ENCODE data around the gene S1PR2. TPM values are rescaled to one million over a fixed set of nuclear protein-coding genes. Genes with fewer than 3 reads are reported as not detected.
"Not testable (repeated sequence)": the region's sequence is repeated elsewhere in the genome, so short reads cannot be mapped to it uniquely, and the experiment has no call there.

The S1PR2 gene
- total RNA-seq, 1 experiment from 2014 or later = 7.0 TPM

GRCh38 chr19:10243606-10244005 lies 12.5 kb upstream of the S1PR2 start:
- no peak for DNase-seq (ENCODE audit: low read depth in 1 of 2, low spot score in 2 of 2)
- Histone ChIP-seq H3K4me1 (replicated peaks) (peaks cover 12% of the 10 kb centered on the region), H3K36me3 (no peaks in the 10 kb centered on the region), H3K27ac (no peak overlapping the region), H3K4me3 (no peak overlapping the region), H3K9me3 (replicated peaks) (no peaks in the 10 kb centered on the region), H3K27me3 (replicated peaks) (no peaks in the 10 kb centered on the region)

GRCh38 chr19:10241826-10242449 lies 10.8 kb upstream of the S1PR2 start:
- not testable (repeated sequence) for DNase-seq (ENCODE audit: low read depth in 1 of 2, low spot score in 2 of 2); H3K36me3 ChIP-seq; H3K27me3 ChIP-seq (replicated peaks); H3K9me3 ChIP-seq (replicated peaks); H3K27ac ChIP-seq; H3K4me3 ChIP-seq
- H3K4me1 ChIP-seq (replicated peaks) = peaks cover 12% of the 10 kb centered on the region

- no peak overlapping the region for H3K27ac ChIP-seq
Observed at GRCh38 chr19:10238172-10238783, 7.1 kb upstream of the S1PR2 start.

DNA sequence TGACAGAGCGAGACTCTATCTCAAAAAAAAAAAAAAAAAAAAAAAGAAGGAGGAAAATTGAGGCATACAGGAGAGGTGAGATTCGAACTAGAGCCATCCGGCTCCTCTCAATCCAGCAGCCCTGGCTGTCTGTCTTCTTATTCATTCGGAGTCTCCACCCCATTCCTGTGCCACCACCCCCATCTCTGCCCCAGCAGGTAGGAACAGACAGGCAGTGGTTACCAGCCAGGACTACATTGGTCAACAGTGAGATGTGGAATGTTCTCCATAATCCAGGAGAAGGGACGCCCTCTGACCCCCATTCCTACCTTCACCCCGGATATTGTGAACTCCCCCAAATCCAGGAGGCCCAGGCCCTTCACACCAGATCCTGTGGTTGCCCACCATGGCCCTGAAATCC lies 6.6 kb upstream of the S1PR2 start:
- Histone ChIP-seq H3K4me1 (replicated peaks) (peaks cover 2% of the 10 kb centered on the region), H3K9me3 (replicated peaks) (no peaks in the 10 kb centered on the region), H3K27ac (no peak overlapping the region), H3K4me3 (no peak overlapping the region), H3K27me3 (replicated peaks) (no peaks in the 10 kb centered on the region), H3K36me3 (no peaks in the 10 kb centered on the region)
- DNase-seq (ENCODE audit: low read depth in 1 of 2, low spot score in 2 of 2) = no peak

More at GRCh38 chr19:10238172-10238783, 7.1 kb upstream of the S1PR2 start:
- no peaks in the 10 kb centered on the region for H3K9me3 ChIP-seq (replicated peaks)
- H3K36me3 ChIP-seq = no peaks in the 10 kb centered on the region
- no peak for DNase-seq (ENCODE audit: low read depth in 1 of 2, low spot score in 2 of 2)
- no peaks in the 10 kb centered on the region for H3K27me3 ChIP-seq (replicated peaks)
- no peak overlapping the region for H3K4me3 ChIP-seq
- H3K4me1 ChIP-seq (replicated peaks) = peaks cover 4% of the 10 kb centered on the region

DNA sequence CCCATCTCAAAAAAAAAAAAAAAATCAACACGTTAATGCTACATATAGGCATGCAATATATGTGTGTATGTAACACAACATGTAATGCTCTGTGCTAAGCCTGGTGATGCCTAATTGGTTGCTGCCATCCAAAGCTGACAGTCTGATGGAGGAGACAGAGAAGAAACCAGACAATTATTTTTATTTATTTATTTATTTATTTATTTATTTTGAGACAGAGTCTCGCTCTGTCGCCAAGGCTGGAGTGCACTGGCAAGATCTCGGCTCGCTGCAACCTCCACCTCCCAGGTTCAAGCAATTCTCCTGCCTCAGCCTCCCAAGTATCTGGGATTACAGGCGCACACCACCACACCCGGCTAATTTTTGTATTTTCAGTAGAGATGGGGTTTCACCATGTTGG lies 4.3 kb upstream of the S1PR2 start:
- not testable (repeated sequence) for H3K9me3 ChIP-seq (replicated peaks); H3K36me3 ChIP-seq; H3K4me1 ChIP-seq (replicated peaks); H3K4me3 ChIP-seq; H3K27ac ChIP-seq; DNase-seq (ENCODE audit: low read depth in 1 of 2, low spot score in 2 of 2); H3K27me3 ChIP-seq (replicated peaks)

- Histone ChIP-seq H3K4me3 (no peak overlapping the region), H3K4me1 (replicated peaks) (peaks cover 8% of the 10 kb centered on the region), H3K27ac (no peak overlapping the region), H3K9me3 (replicated peaks) (no peaks in the 10 kb centered on the region), H3K36me3 (no peaks in the 10 kb centered on the region), H3K27me3 (replicated peaks) (no peaks in the 10 kb centered on the region)
- DNase-seq (ENCODE audit: low read depth in 1 of 2, low spot score in 2 of 2) = no peak
Observed at GRCh38 chr19:10235003-10235402, 3.9 kb upstream of the S1PR2 start.

DNA sequence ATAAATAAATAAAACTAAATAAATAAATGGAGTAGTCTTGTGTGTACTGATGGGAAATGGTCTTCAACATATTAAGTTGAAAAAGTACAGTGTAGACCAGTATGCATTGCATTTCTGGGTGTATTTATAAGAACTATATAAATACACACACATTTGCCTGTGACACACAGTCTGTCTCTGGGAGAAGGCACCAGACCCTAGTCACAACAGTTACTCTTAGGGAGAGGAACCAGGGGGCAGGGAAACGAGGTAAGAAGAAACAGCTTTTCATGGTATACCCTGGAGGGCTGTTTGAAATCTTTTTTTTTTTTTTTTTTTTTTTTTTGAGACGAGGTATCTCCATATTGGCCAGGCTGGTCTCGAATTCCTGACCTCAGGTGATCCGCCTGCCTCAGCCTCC lies 2.8 kb upstream of the S1PR2 start:
- Histone ChIP-seq H3K27ac (no peak overlapping the region), H3K36me3 (no peaks in the 10 kb centered on the region), H3K9me3 (replicated peaks) (no peaks in the 10 kb centered on the region), H3K4me1 (replicated peaks) (peaks cover 11% of the 10 kb centered on the region), H3K4me3 (no peak overlapping the region), H3K27me3 (replicated peaks) (no peaks in the 10 kb centered on the region)
- DNase-seq (ENCODE audit: low read depth in 1 of 2, low spot score in 2 of 2) = no peak

GRCh38 chr19:10231612-10232228 lies 589 bp upstream of the S1PR2 start:
- Histone ChIP-seq H3K36me3 (no peaks in the 10 kb centered on the region), H3K27ac (no peak overlapping the region), H3K9me3 (replicated peaks) (no peaks in the 10 kb centered on the region), H3K27me3 (replicated peaks) (no peaks in the 10 kb centered on the region), H3K4me1 (replicated peaks) (peaks cover 17% of the 10 kb centered on the region), H3K4me3 (peak overlapping the region; percentile 72)
- no peak for DNase-seq (ENCODE audit: low read depth in 1 of 2, low spot score in 2 of 2)

GRCh38 chr19:10230173-10230860 lies 814 bp downstream of the S1PR2 start:
- Histone ChIP-seq H3K4me1 (replicated peaks) (peaks cover 22% of the 10 kb centered on the region), H3K27me3 (replicated peaks) (no peaks in the 10 kb centered on the region), H3K36me3 (no peaks in the 10 kb centered on the region), H3K27ac (peak overlapping the region; percentile 28), H3K9me3 (replicated peaks) (no peaks in the 10 kb centered on the region), H3K4me3 (peak overlapping the region; percentile 72)
- peak in 1 of 2 experiments; percentile 60 for DNase-seq (ENCODE audit: low read depth in 1 of 2, low spot score in 2 of 2)

DNA sequence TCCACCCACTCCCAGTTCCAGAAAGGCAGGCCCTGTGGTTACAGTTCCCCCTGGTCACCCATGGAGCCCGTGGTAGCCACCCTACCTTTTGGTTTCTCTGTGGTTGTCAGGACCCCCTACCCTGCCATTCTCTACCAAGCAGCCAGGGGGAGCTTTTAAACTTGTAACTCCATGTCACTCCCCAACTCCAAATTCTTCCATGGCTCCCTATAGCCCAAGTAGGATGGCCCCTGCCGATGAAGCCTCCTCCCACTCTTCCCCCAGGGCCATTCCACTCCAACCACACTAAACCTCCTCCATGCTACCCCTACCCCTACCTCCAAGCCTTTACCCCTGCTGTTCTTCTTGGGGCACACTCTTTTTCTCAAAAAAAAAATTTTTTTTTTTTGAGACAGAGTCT lies 2.2 kb downstream of the S1PR2 start:
- no peak overlapping the region for H3K27ac ChIP-seq
- H3K9me3 ChIP-seq (replicated peaks) = no peaks in the 10 kb centered on the region
- peaks cover 2% of the 10 kb centered on the region; the same call in 1 of the 2 replicates for H3K36me3 ChIP-seq
- no peaks in the 10 kb centered on the region for H3K27me3 ChIP-seq (replicated peaks)
- H3K4me1 ChIP-seq (replicated peaks) = peaks cover 22% of the 10 kb centered on the region
- no peak for DNase-seq (ENCODE audit: low read depth in 1 of 2, low spot score in 2 of 2)
- H3K4me3 ChIP-seq = no peak overlapping the region

- H3K4me3 ChIP-seq = no peak overlapping the region
- H3K27ac ChIP-seq = no peak overlapping the region
- peaks cover 22% of the 10 kb centered on the region for H3K4me1 ChIP-seq (replicated peaks)
- H3K9me3 ChIP-seq (replicated peaks) = no peaks in the 10 kb centered on the region
- no peaks in the 10 kb centered on the region for H3K27me3 ChIP-seq (replicated peaks)
- H3K36me3 ChIP-seq = peaks cover 2% of the 10 kb centered on the region; the same call in 1 of the 2 replicates
- no peak for DNase-seq (ENCODE audit: low read depth in 1 of 2, low spot score in 2 of 2)
Observed at GRCh38 chr19:10228393-10228792, 2.7 kb downstream of the S1PR2 start.

DNA sequence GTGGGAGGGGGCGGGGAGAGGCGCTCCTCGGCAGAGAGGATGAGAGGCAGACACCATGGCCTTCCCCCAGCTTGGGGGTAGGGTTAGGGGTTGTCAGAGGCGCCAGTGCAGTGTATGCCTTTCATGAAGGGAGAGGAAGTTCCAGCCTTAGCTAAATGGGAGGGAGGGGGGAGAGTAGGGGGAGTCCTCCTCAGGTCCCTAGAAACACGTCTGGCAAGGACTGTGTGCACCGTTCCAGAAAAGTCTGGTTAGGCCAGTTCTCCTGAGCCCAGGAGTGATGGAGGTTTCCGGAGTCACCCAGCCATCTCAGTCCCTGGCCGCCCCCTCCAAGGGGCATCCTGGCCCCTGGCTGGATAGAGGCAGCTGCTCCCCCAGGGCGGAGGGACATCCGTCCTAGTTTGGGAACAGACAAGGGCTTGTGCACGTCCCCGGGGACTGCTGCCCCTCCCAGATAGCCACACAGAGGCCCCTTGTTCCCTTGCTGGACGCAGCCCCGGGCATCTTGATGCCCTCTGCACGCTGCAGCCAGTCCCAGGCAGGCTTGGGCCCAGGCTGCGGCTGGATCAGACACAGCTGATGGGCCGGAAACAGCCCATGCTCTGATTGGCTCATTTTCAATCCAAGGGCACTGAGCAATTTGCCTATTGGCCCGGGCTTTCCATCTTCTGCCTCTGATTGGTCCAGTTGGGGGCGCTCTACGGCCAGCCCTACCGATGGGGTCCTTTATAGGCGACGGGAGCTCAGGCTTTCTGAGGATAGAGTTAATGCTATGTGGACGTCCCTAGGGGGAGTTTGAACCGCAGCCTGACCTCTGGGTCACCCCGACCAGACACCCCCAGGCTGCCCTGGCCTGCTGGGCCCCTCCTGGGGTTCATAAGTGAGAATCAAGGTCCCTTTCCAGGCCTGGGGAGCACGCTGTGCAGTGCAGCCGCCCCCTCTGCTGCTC lies 3.8 kb downstream of the S1PR2 start:
- Histone ChIP-seq H3K27ac (no peak overlapping the region), H3K27me3 (replicated peaks) (no peaks in the 10 kb centered on the region), H3K9me3 (replicated peaks) (no peaks in the 10 kb centered on the region), H3K36me3 (peaks cover 2% of the 10 kb centered on the region; the same call in 1 of the 2 replicates), H3K4me1 (replicated peaks) (peaks cover 22% of the 10 kb centered on the region), H3K4me3 (no peak overlapping the region)
- no peak for DNase-seq (ENCODE audit: low read depth in 1 of 2, low spot score in 2 of 2)

GRCh38 chr19:10226376-10227025 lies 4.6 kb downstream of the S1PR2 start:
- no peak overlapping the region for H3K27ac ChIP-seq

More at GRCh38 chr19:10226376-10227025, 4.6 kb downstream of the S1PR2 start:
- Histone ChIP-seq H3K27me3 (replicated peaks) (no peaks in the 10 kb centered on the region), H3K4me1 (replicated peaks) (peaks cover 21% of the 10 kb centered on the region), H3K36me3 (peaks cover 2% of the 10 kb centered on the region; the same call in 1 of the 2 replicates), H3K9me3 (replicated peaks) (no peaks in the 10 kb centered on the region), H3K4me3 (no peak overlapping the region)
- peak in 1 of 2 experiments; percentile 47 for DNase-seq (ENCODE audit: low read depth in 1 of 2, low spot score in 2 of 2)

Measured in SJSA1 (cell line).